HCT116 (cell line): Measurements from ENCODE around the gene SELENOH. TPM values are rescaled to one million over a fixed set of nuclear protein-coding genes. Genes with fewer than 3 reads are reported as not detected.

Source experiments
- ATAC-seq: fragments of 200-7000 bp; cut with Tn5 transposase; 2 replicates; pipeline ENCODE4 v1.9.1; 2020; ENCODE audit warnings: mild to moderate bottlenecking, moderate library complexity
- BruUV-seq: library from RNA; stranded (reverse); fragments of 400-500 nt; replicated peaks from 2 replicates; lab custom pipeline; 2021; lab: Mats Ljungman, UMichigan
- CTCF ChIA-PET: fragments of 300-600 bp; sonication (Branson Sonifier 250); formaldehyde crosslinking; loops from one replicate; lab custom pipeline; 2021; ENCODE audit warnings: antibody characterized with exemption; lab: Charles Lee
- POLR2A ChIA-PET: fragments of 300-600, 350-600 bp; sonication (Branson Sonifier 250); formaldehyde crosslinking; loops from one replicate; lab custom pipeline; 2021; ENCODE audit warnings: antibody characterized with exemption; lab: Charles Lee
- RAD21 ChIA-PET, 2 experiments: fragments of 300-600 bp; sonication (Branson Sonifier 250); formaldehyde crosslinking; loops; one replicate each; lab custom pipeline; 2023; ENCODE audit warnings: low total read pairs in 2 of 2; ENCODE audit not compliant: uncharacterized antibody in 2 of 2, unreplicated experiment in 2 of 2, low non-redundant PET in 1 of 2; lab: Charles Lee
- DNase-seq: peaks from one replicate; pipeline ENCODE4 v3.0.0-alpha.2; 2010; ENCODE audit warnings: low read depth, low spot score
- H2AFZ ChIP-seq: fragments of 200-600 bp; shearing (Covaris generic), sonication (generic); 2 replicates; pipeline ENCODE4 v1.6.1; 2017; ENCODE audit warnings: low read depth, mixed run types, mixed read lengths, antibody characterized with exemption, low read length; ENCODE audit not compliant: poor library complexity, severe bottlenecking
- H3K27ac ChIP-seq: 2 replicates; pipeline ENCODE4 v1.5.1; 2012; ENCODE audit warnings: low read depth, low read length
- H3K27me3 ChIP-seq: fragments of 200-600 bp; sonication (generic); 2 replicates; pipeline ENCODE4 v1.6.1; 2016; ENCODE audit warnings: mixed run types, low read length, mixed read lengths; ENCODE audit not compliant: insufficient read depth
- H3K36me3 ChIP-seq, 2 experiments: fragments of 200-500 bp in 1 of 2; fragments of 200-600 bp in 1 of 2; sonication (Bioruptor generic) in 1 of 2; sonication (generic) in 1 of 2; 2 replicates each; pipeline versions ENCODE4 v1.5.1 to v1.6.1; 2014 to 2016; ENCODE audit warnings: low read length in 2 of 2, inconsistent platforms in 1 of 2, mixed read lengths in 1 of 2, mixed run types in 1 of 2; ENCODE audit not compliant: insufficient read depth in 2 of 2, control insufficient read depth in 1 of 2
- H3K4me1 ChIP-seq, 2 experiments: fragments of 200-600 bp in 1 of 2; sonication (generic) in 1 of 2; 2 replicates each; pipeline versions ENCODE4 v1.5.1 to v1.6.1; 2012 to 2017; ENCODE audit warnings: low read length in 2 of 2, inconsistent platforms in 1 of 2, mild to moderate bottlenecking in 1 of 2, mixed read lengths in 1 of 2, mixed run types in 1 of 2, moderate library complexity in 1 of 2; ENCODE audit not compliant: insufficient read depth in 2 of 2, control insufficient read depth in 1 of 2
- H3K4me2 ChIP-seq: fragments of 200-600 bp; sonication (generic); 2 replicates; pipeline ENCODE4 v1.6.1; 2017; ENCODE audit warnings: mixed run types, low read length, mixed read lengths
- H3K4me3 ChIP-seq, 2 experiments: fragments of 200-600 bp in 1 of 2; sonication (generic) in 1 of 2; replicated peaks in 1 of 2; 2 replicates each; pipeline ENCODE4 v1.5.1; 2011 to 2016; ENCODE audit warnings: low read length in 2 of 2, control low read depth in 1 of 2, low read depth in 1 of 2, mild to moderate bottlenecking in 1 of 2, mixed read lengths in 1 of 2, mixed run types in 1 of 2
- H3K79me2 ChIP-seq: fragments of 200-600 bp; sonication (generic); 2 replicates; pipeline ENCODE4 v1.6.1; 2017; ENCODE audit warnings: mild to moderate bottlenecking, mixed run types, low read length, moderate library complexity, mixed read lengths; ENCODE audit not compliant: insufficient read depth
- H3K9ac ChIP-seq: fragments of 200-600 bp; sonication (generic); 2 replicates; pipeline ENCODE4 v1.6.1; 2016; ENCODE audit warnings: low read length, mixed read lengths
- H3K9me2 ChIP-seq: fragments of 200-600 bp; sonication (generic), shearing (Covaris generic); 2 replicates; pipeline ENCODE4 v1.6.1; 2017; ENCODE audit warnings: mixed run types, mild to moderate bottlenecking, moderate library complexity; ENCODE audit not compliant: insufficient read depth
- H3K9me3 ChIP-seq, 2 experiments: fragments of 200-500 bp in 1 of 2; fragments of 200-600 bp in 1 of 2; sonication (Bioruptor generic) in 1 of 2; sonication (generic) in 1 of 2; 2 replicates each; pipeline ENCODE4 v1.6.1; 2014 to 2017; ENCODE audit warnings: low read length in 2 of 2, mixed read lengths in 2 of 2, inconsistent platforms in 1 of 2, low read depth in 1 of 2, mild to moderate bottlenecking in 1 of 2, mixed run types in 1 of 2, moderate library complexity in 1 of 2; ENCODE audit not compliant: control insufficient read depth in 1 of 2, insufficient read depth in 1 of 2
- H4K20me1 ChIP-seq: fragments of 200-600 bp; sonication (generic), shearing (Covaris generic); 2 replicates; pipeline ENCODE4 v1.6.1; 2017; ENCODE audit warnings: mixed run types, mild to moderate bottlenecking, moderate library complexity; ENCODE audit not compliant: insufficient read depth
- CEBPB ChIP-seq: IDR thresholded peaks from 2 replicates; pipeline ENCODE4 v1.6.1; 2012; ENCODE audit warnings: low read depth
- EGR1 ChIP-seq: IDR thresholded peaks from 2 replicates; pipeline ENCODE4 v1.6.1; 2012; ENCODE audit warnings: low read depth
- EZH2 ChIP-seq: fragments of 200-600 bp; sonication (generic); IDR thresholded peaks from 2 replicates; pipeline ENCODE4 v1.6.1; 2017; ENCODE audit warnings: antibody characterized with exemption, mixed run types
- FOSL1 ChIP-seq: IDR thresholded peaks from 2 replicates; pipeline ENCODE4 v1.6.1; 2012; ENCODE audit warnings: low read depth
- JUND ChIP-seq: IDR thresholded peaks from 2 replicates; pipeline ENCODE4 v1.6.1; 2012
- POLR2AphosphoS5 ChIP-seq: IDR thresholded peaks from 2 replicates; pipeline ENCODE4 v1.6.1; 2011; ENCODE audit warnings: mild to moderate bottlenecking, low read depth, low read length, moderate library complexity
- RAD21 ChIP-seq: IDR thresholded peaks from 2 replicates; pipeline ENCODE4 v1.6.1; 2012; ENCODE audit warnings: low read depth, mild to moderate bottlenecking
- SIN3A ChIP-seq: IDR thresholded peaks from 2 replicates; pipeline ENCODE4 v1.6.1; 2012; ENCODE audit warnings: low read depth
- SP1 ChIP-seq: IDR thresholded peaks from 2 replicates; pipeline ENCODE4 v1.6.1; 2012; ENCODE audit warnings: low read depth
- TCF7L2 ChIP-seq: IDR thresholded peaks from 2 replicates; pipeline ENCODE4 v1.7.0; 2011; ENCODE audit warnings: borderline replicate concordance, inconsistent platforms; ENCODE audit not compliant: insufficient read depth, insufficient read length; ENCODE audit errors: extremely low read depth
- ZFX ChIP-seq: fragments of 450-650 bp; IDR thresholded peaks from 2 replicates; pipeline ENCODE4 v1.6.1; 2017
- ZNF274 ChIP-seq: fragments of 200-500 bp; sonication (Bioruptor generic); IDR thresholded peaks from 2 replicates; pipeline ENCODE4 v1.6.1; 2014; ENCODE audit warnings: mild to moderate bottlenecking, low read depth, low read length, inconsistent platforms
- intact Hi-C: fragments of 100-400 bp; cut with micrococcal nuclease; formaldehyde crosslinking; loops from 2 replicates; pipeline ENCODE4 v1.10.0; 2022
- total RNA-seq: library from RNA; stranded (reverse); gene quantifications from one replicate; pipeline ENCODE4 v1.2.1, GENCODE V29; 2021; ENCODE audit not compliant: unreplicated experiment
- TF ChIP-seq, protein P1 (sequence below): IDR thresholded peaks from 2 replicates; pipeline ENCODE4 v1.6.1; 2012
- TF ChIP-seq, protein P2 (sequence below): IDR thresholded peaks from 2 replicates; pipeline ENCODE4 v1.6.1; 2012; ENCODE audit warnings: low read depth
- TF ChIP-seq, protein P3 (sequence below): IDR thresholded peaks from 2 replicates; pipeline ENCODE4 v1.6.1; 2011; ENCODE audit warnings: mild to moderate bottlenecking, low read length, moderate library complexity; ENCODE audit not compliant: insufficient replicate concordance; ENCODE audit errors: extremely low read depth
- TF ChIP-seq, protein P4 (sequence below): IDR thresholded peaks from 2 replicates; pipeline ENCODE4 v1.6.1; 2012

The SELENOH gene
- total RNA-seq, 1 experiment from 2014 or later, result 194 TPM

DNA sequence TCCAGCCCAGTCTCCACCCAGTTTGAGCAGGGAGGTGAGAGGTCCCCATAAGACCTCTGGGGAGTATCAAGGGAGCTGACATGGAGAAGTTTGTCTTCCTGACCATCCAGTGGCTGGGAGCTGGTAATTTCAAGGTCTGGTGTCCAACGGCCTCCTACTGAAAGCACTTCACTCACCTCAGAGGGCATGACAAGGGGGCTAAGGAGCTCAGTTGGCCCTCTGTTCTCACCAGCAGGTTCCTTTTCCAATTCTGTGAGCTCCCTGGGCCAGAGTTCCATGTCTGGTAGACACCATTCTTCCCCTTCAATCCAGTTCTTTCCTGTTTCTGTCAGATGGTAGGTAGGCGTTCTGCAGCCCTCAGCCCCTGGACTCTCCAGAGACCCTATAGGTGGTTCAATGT lies 3.1 kb downstream of the SELENOH start:
- DNase-seq, result no peak
- Histone ChIP-seq H4K20me1 (no peaks in the 10 kb centered on the region), H3K4me1 (peaks cover 0 to 17% of the 10 kb centered on the region in 2 experiments; a peak in 2 of 4 replicates), H3K9ac (no peak overlapping the region), H3K79me2 (peaks cover 26% of the 10 kb centered on the region), H3K27ac (no peak overlapping the region), H3K36me3 (peaks cover 12 to 27% of the 10 kb centered on the region in 2 experiments; a peak in 3 of 4 replicates), H2AFZ (no peak overlapping the region), H3K9me3 (no peaks in the 10 kb centered on the region), H3K9me2 (no peaks in the 10 kb centered on the region), H3K4me2 (no peak overlapping the region), H3K27me3 (no peaks in the 10 kb centered on the region), H3K4me3 (no peak overlapping the region)
- CTCF ChIA-PET, result no interaction called here
- no TSS peak for BruUV-seq
- intact Hi-C loops, result loop anchor here (5.0 kb wide), 1 partner anchor 768 kb away; no protein-coding TSS in a partner anchor
- RAD21 ChIA-PET, result no interaction called here
- POLR2A ChIA-PET, result no interaction called here
- no peak for ATAC-seq
- TF ChIP-seq, protein P1, sequence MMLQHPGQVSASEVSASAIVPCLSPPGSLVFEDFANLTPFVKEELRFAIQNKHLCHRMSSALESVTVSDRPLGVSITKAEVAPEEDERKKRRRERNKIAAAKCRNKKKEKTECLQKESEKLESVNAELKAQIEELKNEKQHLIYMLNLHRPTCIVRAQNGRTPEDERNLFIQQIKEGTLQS, result no peak
- TF ChIP-seq CEBPB (no peak), TCF7L2 (no peak), FOSL1 (no peak), SIN3A (no peak), ZFX (no peak), EGR1 (no peak), EZH2 (no peak), ZNF274 (no peak), SP1 (no peak)

DNA sequence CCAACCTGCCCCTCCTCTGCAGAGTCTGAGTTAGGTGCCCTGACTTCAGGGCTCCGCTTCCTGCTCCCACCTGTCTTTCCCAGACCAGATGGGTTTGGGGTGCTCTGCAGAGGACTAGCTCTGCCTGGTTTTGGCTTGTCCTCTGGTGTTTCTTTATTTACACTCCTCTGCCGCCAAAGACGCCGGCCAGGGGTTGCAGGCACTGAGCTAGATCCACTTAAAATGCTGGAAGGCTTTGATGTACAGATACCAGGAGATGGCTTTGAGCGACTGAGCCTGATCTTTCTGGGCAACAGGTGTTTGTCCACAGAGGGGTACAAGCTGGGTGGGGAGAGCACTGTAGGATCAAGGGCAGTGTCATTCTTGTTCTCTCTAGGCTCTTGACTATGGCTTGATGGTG lies 3.9 kb downstream of the SELENOH start:
- ChIA-PET CTCF (no interaction called here), POLR2A (interaction anchor here (0.8 kb wide), 1 partner anchor 16 kb away, joined by 5 read pairs; the partner anchor contains the start of gene CTNND1), RAD21 (no interaction called here)
- Histone ChIP-seq H3K27ac (no peak overlapping the region), H3K4me2 (no peak overlapping the region), H4K20me1 (no peaks in the 10 kb centered on the region), H3K79me2 (peaks cover 26% of the 10 kb centered on the region), H2AFZ (no peak overlapping the region), H3K4me1 (peaks cover 0 to 16% of the 10 kb centered on the region in 2 experiments; a peak in 2 of 4 replicates), H3K27me3 (no peaks in the 10 kb centered on the region), H3K36me3 (peaks cover 12 to 24% of the 10 kb centered on the region in 2 experiments; a peak in 3 of 4 replicates), H3K4me3 (no peak overlapping the region), H3K9me3 (no peaks in the 10 kb centered on the region), H3K9ac (no peak overlapping the region), H3K9me2 (no peaks in the 10 kb centered on the region)
- BruUV-seq, result no TSS peak
- no peak for DNase-seq
- intact Hi-C loops, result no loop called here
- no peak for ATAC-seq
- TF ChIP-seq, protein P1, result no peak
- no peak for TF ChIP-seq RAD21
- TF ChIP-seq JUND, result no peak
- TF ChIP-seq, protein P2, sequence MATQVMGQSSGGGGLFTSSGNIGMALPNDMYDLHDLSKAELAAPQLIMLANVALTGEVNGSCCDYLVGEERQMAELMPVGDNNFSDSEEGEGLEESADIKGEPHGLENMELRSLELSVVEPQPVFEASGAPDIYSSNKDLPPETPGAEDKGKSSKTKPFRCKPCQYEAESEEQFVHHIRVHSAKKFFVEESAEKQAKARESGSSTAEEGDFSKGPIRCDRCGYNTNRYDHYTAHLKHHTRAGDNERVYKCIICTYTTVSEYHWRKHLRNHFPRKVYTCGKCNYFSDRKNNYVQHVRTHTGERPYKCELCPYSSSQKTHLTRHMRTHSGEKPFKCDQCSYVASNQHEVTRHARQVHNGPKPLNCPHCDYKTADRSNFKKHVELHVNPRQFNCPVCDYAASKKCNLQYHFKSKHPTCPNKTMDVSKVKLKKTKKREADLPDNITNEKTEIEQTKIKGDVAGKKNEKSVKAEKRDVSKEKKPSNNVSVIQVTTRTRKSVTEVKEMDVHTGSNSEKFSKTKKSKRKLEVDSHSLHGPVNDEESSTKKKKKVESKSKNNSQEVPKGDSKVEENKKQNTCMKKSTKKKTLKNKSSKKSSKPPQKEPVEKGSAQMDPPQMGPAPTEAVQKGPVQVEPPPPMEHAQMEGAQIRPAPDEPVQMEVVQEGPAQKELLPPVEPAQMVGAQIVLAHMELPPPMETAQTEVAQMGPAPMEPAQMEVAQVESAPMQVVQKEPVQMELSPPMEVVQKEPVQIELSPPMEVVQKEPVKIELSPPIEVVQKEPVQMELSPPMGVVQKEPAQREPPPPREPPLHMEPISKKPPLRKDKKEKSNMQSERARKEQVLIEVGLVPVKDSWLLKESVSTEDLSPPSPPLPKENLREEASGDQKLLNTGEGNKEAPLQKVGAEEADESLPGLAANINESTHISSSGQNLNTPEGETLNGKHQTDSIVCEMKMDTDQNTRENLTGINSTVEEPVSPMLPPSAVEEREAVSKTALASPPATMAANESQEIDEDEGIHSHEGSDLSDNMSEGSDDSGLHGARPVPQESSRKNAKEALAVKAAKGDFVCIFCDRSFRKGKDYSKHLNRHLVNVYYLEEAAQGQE, result no peak
- TF ChIP-seq POLR2AphosphoS5, result no peak
- TF ChIP-seq, protein P3, sequence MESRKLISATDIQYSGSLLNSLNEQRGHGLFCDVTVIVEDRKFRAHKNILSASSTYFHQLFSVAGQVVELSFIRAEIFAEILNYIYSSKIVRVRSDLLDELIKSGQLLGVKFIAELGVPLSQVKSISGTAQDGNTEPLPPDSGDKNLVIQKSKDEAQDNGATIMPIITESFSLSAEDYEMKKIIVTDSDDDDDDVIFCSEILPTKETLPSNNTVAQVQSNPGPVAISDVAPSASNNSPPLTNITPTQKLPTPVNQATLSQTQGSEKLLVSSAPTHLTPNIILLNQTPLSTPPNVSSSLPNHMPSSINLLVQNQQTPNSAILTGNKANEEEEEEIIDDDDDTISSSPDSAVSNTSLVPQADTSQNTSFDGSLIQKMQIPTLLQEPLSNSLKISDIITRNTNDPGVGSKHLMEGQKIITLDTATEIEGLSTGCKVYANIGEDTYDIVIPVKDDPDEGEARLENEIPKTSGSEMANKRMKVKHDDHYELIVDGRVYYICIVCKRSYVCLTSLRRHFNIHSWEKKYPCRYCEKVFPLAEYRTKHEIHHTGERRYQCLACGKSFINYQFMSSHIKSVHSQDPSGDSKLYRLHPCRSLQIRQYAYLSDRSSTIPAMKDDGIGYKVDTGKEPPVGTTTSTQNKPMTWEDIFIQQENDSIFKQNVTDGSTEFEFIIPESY, result no peak
- TF ChIP-seq, protein P4, sequence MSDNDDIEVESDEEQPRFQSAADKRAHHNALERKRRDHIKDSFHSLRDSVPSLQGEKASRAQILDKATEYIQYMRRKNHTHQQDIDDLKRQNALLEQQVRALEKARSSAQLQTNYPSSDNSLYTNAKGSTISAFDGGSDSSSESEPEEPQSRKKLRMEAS, result no peak
- TF ChIP-seq SP1, result no peak
- TF ChIP-seq, all 23 proteins: peak for 0
